Adrenal gland (tissue), 12 donors: ENCODE data around the gene RIF1. TPM values are rescaled to one million over a fixed set of nuclear protein-coding genes. Genes with fewer than 3 reads are reported as not detected.

ENCODE experiments used
- DNase-seq, 7 donors: peaks; one replicate each; pipeline ENCODE4 v3.0.0-alpha.2; 2019 to 2020
- H3K27ac ChIP-seq, 5 donors: fragments of 200-600 bp; sonication (generic) in 4 of 5; 1 replicate in 3 of 5; 2 replicates in 2 of 5; pipeline versions ENCODE4 v1.5.1 to v1.8.0; 2016 to 2020; ENCODE audit warnings: mild to moderate bottlenecking in 1 of 5
- H3K27me3 ChIP-seq: fragments of 200-600 bp; 2 replicates; pipeline ENCODE4 v1.8.0; 2021
- H3K36me3 ChIP-seq, 2 donors: fragments of 200-600 bp; replicated peaks in 1 of 2; 1 replicate in 1 of 2; 2 replicates in 1 of 2; pipeline versions ENCODE4 v1.5.1 to v1.8.0; 2018 to 2022
- H3K4me1 ChIP-seq, 2 donors: fragments of 200-600 bp; replicated peaks in 1 of 2; 1 replicate in 1 of 2; 2 replicates in 1 of 2; pipeline versions ENCODE4 v1.5.1 to v1.8.0; 2018 to 2021
- H3K4me3 ChIP-seq, 4 donors: fragments of 200-600 bp; sonication (generic) in 3 of 4; one replicate each; pipeline ENCODE4 v1.5.1; 2016 to 2018
- H3K9me3 ChIP-seq, 3 donors: fragments of 200-600 bp; sonication (generic) in 1 of 3; replicated peaks in 1 of 3; 1 replicate in 2 of 3; 2 replicates in 1 of 3; pipeline versions ENCODE4 v1.5.1 to v1.8.0; 2016 to 2021
- CTCF ChIP-seq, 6 experiments: fragments of 450-650 bp in 4 of 6; fragments of 200-600 bp in 2 of 6; sonication (generic) in 1 of 6; IDR thresholded peaks; 1 replicate in 5 of 6; 2 replicates in 1 of 6; pipeline versions ENCODE4 v1.5.1 to v1.8.0; 2016 to 2021; ENCODE audit warnings: antibody characterized with exemption in 6 of 6, mild to moderate bottlenecking in 2 of 6, moderate library complexity in 1 of 6
- POLR2A ChIP-seq, 2 donors: fragments of 450-650 bp; IDR thresholded peaks; one replicate each; pipeline ENCODE4 v1.6.1; 2017; ENCODE audit warnings: antibody characterized with exemption in 2 of 2, mild to moderate bottlenecking in 2 of 2, moderate library complexity in 1 of 2
- WGBS, 4 donors: extraction: QIAGEN DNeasy Blood & Tissue Kit in 2 of 4; methylation state at CpG; one replicate each; pipeline versions ENCODE4 v1.1.5 to v1.1.7; 2013 to 2017; 5-methylcytosine and 5-hydroxymethylcytosine counted together
- intact Hi-C, 2 donors: fragments of 100-400 bp; cut with DNase I; formaldehyde crosslinking; loops; one replicate each; pipeline versions ENCODE4 v1.14.1 to v1.15.0; 2022 to 2023
- polyA plus RNA-seq, 3 donors: library from polyadenylated mRNA; stranded (reverse); fragments of 200-250 nt in 2 of 3; fragments of 350-450 nt in 1 of 3; fragmentation: Illumina TruSeq in 1 of 3; extraction: RNeasy Lipid Tissue Mini Kit (QIAGEN cat#74804) in 1 of 3; gene quantifications; one replicate each; pipeline ENCODE4 v1.2.3, GENCODE V29; 2013 to 2014
- total RNA-seq, 9 donors: library from RNA; depleted of rRNA in 4 of 9; stranded (reverse); fragments of >200 nt in 4 of 9; fragments of 120-200 nt in 1 of 9; fragmentation: NEBNext Ultra II Directional in 1 of 9; extraction: Animal tissue kit (Norgen Biotek cat#: 25700) in 1 of 9; gene quantifications; one replicate each; pipeline versions ENCODE4 v1.1.0 to v1.2.4, GENCODE V29; 2013 to 2023
- donor health status: healthy with polysubstance abuse.
- donor health status: Bipolar disorder and iron deficiency.
- donor health status: DM: yes; HTN: yes; CAD: no.
- donor health status: DM: no; HTN: no; CAD: no.
- donor health status: DM: no; HTN: no; CAD: no.
- donor health status: DM: yes; HTN: yes; CAD: no.

RIF1 gene
- total and polyA plus RNA-seq, 12 donors = 4.0 to 50.8 (median 27.6) TPM

GRCh38 chr2:151438506-151438905 lies 28.8 kb downstream of the RIF1 start:
- H3K4me3 ChIP-seq = no peak overlapping the region
- no peak overlapping the region for H3K27ac ChIP-seq
- no peaks in the 10 kb centered on the region for H3K27me3 ChIP-seq
- 82 to 90% (median 88%) methylated on average over 4 of the region's 4 CpGs for WGBS, 4 donors
- H3K36me3 ChIP-seq = peaks cover 0 to 67% of the 10 kb centered on the region in 2 donors
- TF ChIP-seq CTCF (IDR thresholded peaks at IDR 0.05) (no peak), POLR2A (IDR thresholded peaks at IDR 0.05) (no peak)
- intact Hi-C loops = loop anchor here in 1 of 2 donors (10.0 kb wide), 1 partner anchor 164 kb away; no protein-coding TSS in a partner anchor
- H3K9me3 ChIP-seq = no peaks in the 10 kb centered on the region
- no peak for DNase-seq
- H3K4me1 ChIP-seq = no peaks in the 10 kb centered on the region

GRCh38 chr2:151439127-151439526 lies 29.4 kb downstream of the RIF1 start:
- H3K36me3 ChIP-seq = peaks cover 0 to 66% of the 10 kb centered on the region in 2 donors
- intact Hi-C loops = loop anchor here in 1 of 2 donors (10.0 kb wide), 1 partner anchor 164 kb away; no protein-coding TSS in a partner anchor
- no peak overlapping the region for H3K27ac ChIP-seq
- 92 to 94% (median 93%) methylated on average over 13 of the region's 13 CpGs for WGBS, 4 donors
- DNase-seq = no peak
- no peaks in the 10 kb centered on the region for H3K27me3 ChIP-seq
- TF ChIP-seq POLR2A (IDR thresholded peaks at IDR 0.05) = no peak
- H3K9me3 ChIP-seq = no peaks in the 10 kb centered on the region
- no peaks in the 10 kb centered on the region for H3K4me1 ChIP-seq
- no peak overlapping the region for H3K4me3 ChIP-seq

GRCh38 chr2:151459358-151459757 lies 49.7 kb downstream of the RIF1 start:
- no peaks in the 10 kb centered on the region for H3K9me3 ChIP-seq
- intact Hi-C loops = no loop called here
- H3K4me1 ChIP-seq = no peaks in the 10 kb centered on the region
- peaks cover 0 to 49% of the 10 kb centered on the region in 2 donors for H3K36me3 ChIP-seq
- no peak for TF ChIP-seq POLR2A (IDR thresholded peaks at IDR 0.05)
- no peak for TF ChIP-seq CTCF (IDR thresholded peaks at IDR 0.05)
- no peaks in the 10 kb centered on the region for H3K27me3 ChIP-seq
- 82 to 96% (median 90%) methylated on average over 1 of the region's 1 CpG for WGBS, 4 donors
- H3K4me3 ChIP-seq = no peak overlapping the region
- H3K27ac ChIP-seq = no peak overlapping the region
- no peak for DNase-seq

GRCh38 chr2:151465771-151466170 lies 56.1 kb downstream of the RIF1 start:
- Histone ChIP-seq H3K27ac (no peak overlapping the region), H3K27me3 (no peaks in the 10 kb centered on the region), H3K4me3 (no peak overlapping the region), H3K9me3 (no peaks in the 10 kb centered on the region), H3K4me1 (no peaks in the 10 kb centered on the region), H3K36me3 (peaks cover 0 to 79% of the 10 kb centered on the region in 2 donors)
- TF ChIP-seq CTCF (IDR thresholded peaks at IDR 0.05) (no peak), POLR2A (IDR thresholded peaks at IDR 0.05) (no peak)
- intact Hi-C loops = no loop called here
- no peak for DNase-seq
- WGBS, 4 donors = 96 to 100% (median 99%) methylated on average over 3 of the region's 3 CpGs

- Histone ChIP-seq H3K4me1 (no peaks in the 10 kb centered on the region), H3K9me3 (no peaks in the 10 kb centered on the region), H3K27ac (no peak overlapping the region), H3K4me3 (no peak overlapping the region), H3K27me3 (no peaks in the 10 kb centered on the region), H3K36me3 (peaks cover 0 to 70% of the 10 kb centered on the region in 2 donors)
- DNase-seq = no peak
- TF ChIP-seq POLR2A (IDR thresholded peaks at IDR 0.05) (no peak), CTCF (IDR thresholded peaks at IDR 0.05) (no peak)
- 97 to 100% (median 99%) methylated on average over 1 of the region's 1 CpG for WGBS, 4 donors
- intact Hi-C loops = no loop called here
Observed at GRCh38 chr2:151470556-151470955, 60.9 kb downstream of the RIF1 start.
